HepG2 (cell line): Measurements from ENCODE around the gene ANG. TPM values are rescaled to one million over a fixed set of nuclear protein-coding genes. Genes with fewer than 3 reads are reported as not detected.

ENCODE experiments used
- ASH2L ChIP-seq: fragments of 300-600, 200-600 bp; sonication (generic); IDR thresholded peaks from 2 replicates; pipeline ENCODE4 v1.7.0; 2017; ENCODE audit warnings: low read depth, mild to moderate bottlenecking, moderate library complexity, mixed read lengths, low read length; ENCODE audit not compliant: insufficient read length
- BRD4 ChIP-seq: sonication (generic); formaldehyde crosslinking; IDR thresholded peaks from 2 replicates; pipeline ENCODE4 v1.4.0; 2020; ENCODE audit warnings: missing genetic modification reagents
- GATAD2A ChIP-seq: IDR thresholded peaks from 2 replicates; pipeline ENCODE4 v1.6.1; 2016
- HOXA9 ChIP-seq: sonication (generic); formaldehyde crosslinking; IDR thresholded peaks from 2 replicates; pipeline ENCODE4 v1.8.1; 2022; ENCODE audit warnings: missing genetic modification reagents, mild to moderate bottlenecking, moderate library complexity, borderline replicate concordance
- REPIN1 ChIP-seq: sonication (generic); formaldehyde crosslinking; IDR thresholded peaks from 2 replicates; pipeline ENCODE4 v1.8.0; 2022; ENCODE audit warnings: missing genetic modification reagents, low read depth, mild to moderate bottlenecking, borderline replicate concordance
- RFXAP ChIP-seq: sonication (generic); formaldehyde crosslinking; IDR thresholded peaks from 2 replicates; pipeline ENCODE4 v1.4.0; 2020; ENCODE audit warnings: missing genetic modification reagents, borderline replicate concordance
- SOX13 ChIP-seq, 3 experiments: fragments of 450-650 bp in 1 of 3; sonication (generic) in 1 of 3; formaldehyde crosslinking in 1 of 3; IDR thresholded peaks in 2 of 3; conservative IDR thresholded peaks in 1 of 3; 2 replicates each; pipeline versions ENCODE4 v1.5.0 to v1.6.1; 2016 to 2020; ENCODE audit warnings: antibody characterized with exemption in 1 of 3, mild to moderate bottlenecking in 1 of 3, missing compliant biosample characterization in 1 of 3, missing genetic modification reagents in 1 of 3, moderate library complexity in 1 of 3
- SUZ12 ChIP-seq: fragments of 150-350 bp; IDR thresholded peaks from 2 replicates; pipeline ENCODE4 v1.6.1; 2014; ENCODE audit warnings: low read depth, low read length
- YEATS2 ChIP-seq: sonication (generic); formaldehyde crosslinking; IDR thresholded peaks from 2 replicates; pipeline ENCODE4 v1.4.0; 2020; ENCODE audit warnings: missing genetic modification reagents, borderline replicate concordance
- ZNF607 ChIP-seq: sonication (generic); formaldehyde crosslinking; IDR thresholded peaks from 2 replicates; pipeline ENCODE4 v1.5.1; 2020; ENCODE audit warnings: missing genetic modification reagents, mild to moderate bottlenecking, borderline replicate concordance
- polyA plus RNA-seq, 8 experiments: library from polyadenylated mRNA; depleted of rRNA in 3 of 8; stranded (reverse) in 7 of 8; unstranded in 1 of 8; fragments of >200 nt; fragmentation: Illumina TruSeq in 4 of 8; extraction: Trizol in 4 of 8; gene quantifications; 2 replicates each; pipeline versions ENCODE4 v1.2.1 to v1.2.3, GENCODE V29; 2011 to 2016; ENCODE audit warnings: low read depth in 4 of 8, missing spikeins in 1 of 8, mixed read lengths in 1 of 8; ENCODE audit not compliant: insufficient read depth in 1 of 8
- total RNA-seq, 5 experiments: library from RNA; depleted of rRNA; stranded (reverse); fragments of >200 nt; fragmentation: Illumina TruSeq; extraction: Trizol; gene quantifications; 2 replicates each; pipeline ENCODE4 v1.2.3, GENCODE V29; 2016; ENCODE audit warnings: low read depth in 1 of 5
- TF ChIP-seq, protein P1 (sequence below): sonication (generic); formaldehyde crosslinking; IDR thresholded peaks from 2 replicates; pipeline ENCODE4 v1.8.1; 2022; ENCODE audit warnings: low read depth, mild to moderate bottlenecking, missing genetic modification reagents
- TF ChIP-seq, protein P2 (sequence below): sonication (generic); formaldehyde crosslinking; IDR thresholded peaks from 2 replicates; pipeline ENCODE4 v1.4.0; 2020; ENCODE audit warnings: missing genetic modification reagents, borderline replicate concordance
- TF ChIP-seq, protein P3 (sequence below), 2 experiments: sonication (generic) in 1 of 2; formaldehyde crosslinking in 1 of 2; IDR thresholded peaks; 2 replicates each; pipeline versions ENCODE4 v1.5.1 to v1.6.1; 2011 to 2020; ENCODE audit warnings: borderline replicate concordance in 1 of 2, low read depth in 1 of 2, low read length in 1 of 2, mild to moderate bottlenecking in 1 of 2, missing genetic modification reagents in 1 of 2, moderate library complexity in 1 of 2

Gene ANG
- total and polyA plus RNA-seq, 2 of the 13 experiments (the other 11 are each of a cell fraction or from before 2014, with no cell fraction given): 83.6 to 401 TPM

DNA sequence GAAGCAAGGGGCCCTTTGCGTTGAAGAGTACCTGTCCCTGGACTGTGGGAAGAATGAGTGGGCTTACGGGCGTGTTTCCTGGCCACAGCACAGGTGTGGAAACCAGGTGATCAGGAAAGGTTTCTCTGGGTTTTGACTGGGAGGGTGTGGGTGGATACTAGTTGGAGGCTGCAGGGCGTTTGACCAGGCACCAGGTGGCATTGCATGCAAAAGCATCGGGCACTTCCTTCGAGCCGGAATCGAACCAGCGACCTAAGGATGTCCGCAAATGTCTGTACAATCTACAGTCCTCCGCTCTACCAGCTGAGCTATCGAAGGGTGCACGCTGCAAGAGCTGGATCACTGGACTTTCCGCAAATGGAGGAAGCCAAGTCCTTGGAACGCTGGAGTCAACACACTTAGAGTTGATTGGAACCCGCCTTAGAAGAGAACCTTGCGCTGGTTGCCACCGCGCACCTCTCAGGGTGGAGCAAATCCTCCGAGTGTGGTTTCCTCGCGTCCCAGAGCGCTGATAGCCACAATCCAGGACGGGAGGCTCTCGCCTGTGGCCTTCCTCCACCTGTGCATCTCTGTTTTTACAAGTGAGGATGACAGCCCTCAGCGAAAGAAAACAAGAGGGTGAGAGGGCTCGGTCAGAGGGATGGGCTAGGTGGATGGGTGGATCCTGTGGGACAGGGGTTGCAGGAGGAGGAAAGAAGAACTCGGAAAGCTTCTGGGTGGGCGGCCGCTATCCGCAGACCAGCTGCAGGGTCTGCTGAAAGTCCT lies 25.4 kb upstream of the ANG start (continued):
- TF ChIP-seq, protein P1, sequence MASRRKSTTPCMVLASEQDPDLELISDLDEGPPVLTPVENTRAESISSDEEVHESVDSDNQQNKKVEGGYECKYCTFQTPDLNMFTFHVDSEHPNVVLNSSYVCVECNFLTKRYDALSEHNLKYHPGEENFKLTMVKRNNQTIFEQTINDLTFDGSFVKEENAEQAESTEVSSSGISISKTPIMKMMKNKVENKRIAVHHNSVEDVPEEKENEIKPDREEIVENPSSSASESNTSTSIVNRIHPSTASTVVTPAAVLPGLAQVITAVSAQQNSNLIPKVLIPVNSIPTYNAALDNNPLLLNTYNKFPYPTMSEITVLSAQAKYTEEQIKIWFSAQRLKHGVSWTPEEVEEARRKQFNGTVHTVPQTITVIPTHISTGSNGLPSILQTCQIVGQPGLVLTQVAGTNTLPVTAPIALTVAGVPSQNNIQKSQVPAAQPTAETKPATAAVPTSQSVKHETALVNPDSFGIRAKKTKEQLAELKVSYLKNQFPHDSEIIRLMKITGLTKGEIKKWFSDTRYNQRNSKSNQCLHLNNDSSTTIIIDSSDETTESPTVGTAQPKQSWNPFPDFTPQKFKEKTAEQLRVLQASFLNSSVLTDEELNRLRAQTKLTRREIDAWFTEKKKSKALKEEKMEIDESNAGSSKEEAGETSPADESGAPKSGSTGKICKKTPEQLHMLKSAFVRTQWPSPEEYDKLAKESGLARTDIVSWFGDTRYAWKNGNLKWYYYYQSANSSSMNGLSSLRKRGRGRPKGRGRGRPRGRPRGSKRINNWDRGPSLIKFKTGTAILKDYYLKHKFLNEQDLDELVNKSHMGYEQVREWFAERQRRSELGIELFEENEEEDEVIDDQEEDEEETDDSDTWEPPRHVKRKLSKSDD: no peak; the same call in 1 of the 2 replicates
- TF ChIP-seq SUZ12 (no peak), RFXAP (CRISPR knock-in tag) (peak; percentile 66; the same call in 1 of the 2 replicates), GATAD2A (CRISPR knock-in tag) (peak; percentile 80), HOXA9 (no peak), ZNF607 (CRISPR knock-in tag) (no peak), ASH2L (no peak), SOX13 (IDR thresholded peaks at IDR 0.05) (no peak), SOX13 (CRISPR knock-in tag; conservative IDR thresholded peaks at IDR 0.05 in 1 of 2, IDR thresholded peaks at IDR 0.05 in 1 of 2) (no peak; a peak in 1 of 4 replicates), REPIN1 (peak; percentile 50; the same call in 1 of the 2 replicates), YEATS2 (no peak), BRD4 (CRISPR knock-in tag) (0 out of 2 replicates have a peak, but pooled peaks have one; percentile 38)
- TF ChIP-seq, protein P2, sequence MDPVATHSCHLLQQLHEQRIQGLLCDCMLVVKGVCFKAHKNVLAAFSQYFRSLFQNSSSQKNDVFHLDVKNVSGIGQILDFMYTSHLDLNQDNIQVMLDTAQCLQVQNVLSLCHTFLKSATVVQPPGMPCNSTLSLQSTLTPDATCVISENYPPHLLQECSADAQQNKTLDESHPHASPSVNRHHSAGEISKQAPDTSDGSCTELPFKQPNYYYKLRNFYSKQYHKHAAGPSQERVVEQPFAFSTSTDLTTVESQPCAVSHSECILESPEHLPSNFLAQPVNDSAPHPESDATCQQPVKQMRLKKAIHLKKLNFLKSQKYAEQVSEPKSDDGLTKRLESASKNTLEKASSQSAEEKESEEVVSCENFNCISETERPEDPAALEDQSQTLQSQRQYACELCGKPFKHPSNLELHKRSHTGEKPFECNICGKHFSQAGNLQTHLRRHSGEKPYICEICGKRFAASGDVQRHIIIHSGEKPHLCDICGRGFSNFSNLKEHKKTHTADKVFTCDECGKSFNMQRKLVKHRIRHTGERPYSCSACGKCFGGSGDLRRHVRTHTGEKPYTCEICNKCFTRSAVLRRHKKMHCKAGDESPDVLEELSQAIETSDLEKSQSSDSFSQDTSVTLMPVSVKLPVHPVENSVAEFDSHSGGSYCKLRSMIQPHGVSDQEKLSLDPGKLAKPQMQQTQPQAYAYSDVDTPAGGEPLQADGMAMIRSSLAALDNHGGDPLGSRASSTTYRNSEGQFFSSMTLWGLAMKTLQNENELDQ (CRISPR knock-in tag): no peak
- TF ChIP-seq, protein P3, sequence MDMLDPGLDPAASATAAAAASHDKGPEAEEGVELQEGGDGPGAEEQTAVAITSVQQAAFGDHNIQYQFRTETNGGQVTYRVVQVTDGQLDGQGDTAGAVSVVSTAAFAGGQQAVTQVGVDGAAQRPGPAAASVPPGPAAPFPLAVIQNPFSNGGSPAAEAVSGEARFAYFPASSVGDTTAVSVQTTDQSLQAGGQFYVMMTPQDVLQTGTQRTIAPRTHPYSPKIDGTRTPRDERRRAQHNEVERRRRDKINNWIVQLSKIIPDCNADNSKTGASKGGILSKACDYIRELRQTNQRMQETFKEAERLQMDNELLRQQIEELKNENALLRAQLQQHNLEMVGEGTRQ (IDR thresholded peaks at IDR 0.05; ENCODE audit: low read depth, low read length): no peak
- TF ChIP-seq, protein P3 (CRISPR knock-in tag; IDR thresholded peaks at IDR 0.05; ENCODE audit: borderline replicate concordance): no peak
